NCI-H1105 treated with DMSO at 0.1 percent for 48 hours (cell line): ENCODE data around the gene ANKRD65.

Source experiments
- DNase-seq: peaks from one replicate; lab custom pipeline; 2025; lab: John Stamatoyannopoulos, UW

The ANKRD65 gene

GRCh38 chr1:1441002-1441888 lies 20.2 kb upstream of the ANKRD65 start:
- DNase-seq = no peak

DNA sequence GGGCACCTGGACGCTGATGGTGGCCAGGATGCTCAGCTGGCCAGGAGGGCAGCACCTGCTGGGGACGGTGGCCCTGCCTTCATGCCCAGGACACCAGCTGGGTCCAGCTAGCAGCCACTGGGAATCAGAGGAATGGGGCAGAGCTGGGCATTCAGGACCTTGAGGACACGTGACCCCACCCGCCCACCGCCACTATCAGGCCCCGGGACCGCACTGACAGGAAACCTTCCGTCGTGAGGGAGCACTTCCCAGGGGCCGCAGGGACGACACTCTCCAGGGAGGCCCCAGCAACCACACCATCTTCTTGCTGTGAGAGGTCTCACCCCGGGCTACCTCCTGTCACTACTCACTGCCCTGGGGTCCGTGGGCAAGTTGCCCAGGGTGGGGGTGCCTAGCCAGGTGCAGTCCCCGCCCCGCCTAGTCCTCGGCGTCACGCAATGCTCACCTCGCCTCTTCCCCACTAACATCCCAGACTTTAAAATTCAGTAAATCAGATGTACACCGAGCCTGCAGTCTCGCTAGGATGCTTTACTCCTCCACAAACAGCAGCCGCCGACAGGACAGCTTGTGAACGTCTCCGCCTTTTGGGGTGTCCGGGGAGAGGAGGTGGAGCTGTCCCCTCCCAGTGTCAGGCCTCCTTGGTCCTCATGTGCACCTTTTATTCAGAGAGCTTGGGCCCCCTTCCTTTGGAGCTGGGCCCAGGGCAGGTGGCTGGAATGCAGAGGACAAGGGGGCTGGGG lies 19.4 kb upstream of the ANKRD65 start:
- no peak for DNase-seq

DNA sequence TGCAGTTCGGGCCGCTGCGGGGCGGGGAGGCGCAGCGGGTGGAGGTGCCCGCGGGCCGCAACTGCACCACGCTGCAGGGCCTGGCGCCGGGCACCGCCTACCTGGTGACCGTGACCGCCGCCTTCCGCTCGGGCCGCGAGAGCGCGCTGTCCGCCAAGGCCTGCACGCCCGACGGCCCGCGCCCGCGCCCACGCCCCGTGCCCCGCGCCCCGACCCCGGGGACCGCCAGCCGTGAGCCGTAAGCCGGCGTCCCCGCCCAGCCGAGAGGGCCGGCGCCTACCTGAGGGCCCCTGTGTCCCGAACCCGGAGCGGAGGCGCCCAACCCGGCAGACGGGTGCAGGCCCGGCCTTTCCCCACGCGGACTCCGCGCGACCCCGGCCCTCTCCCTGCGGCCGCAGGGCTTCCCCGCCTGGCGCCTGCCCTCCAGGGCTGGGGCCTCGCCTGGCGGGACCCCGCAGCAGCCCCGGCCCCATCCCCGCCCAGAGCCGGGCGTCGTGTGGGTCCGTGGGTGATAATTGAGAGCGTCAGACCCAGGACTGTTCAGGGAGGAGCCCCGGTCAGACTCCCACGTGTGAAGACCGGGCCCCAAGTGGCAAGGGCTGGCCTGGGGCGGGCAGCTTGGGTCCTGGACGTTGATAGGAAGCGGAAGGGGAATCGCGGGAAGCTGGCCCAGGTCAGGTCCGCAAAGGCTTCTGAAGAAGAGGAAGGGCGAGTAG lies 18.6 kb upstream of the ANKRD65 start:
- DNase-seq = no peak

GRCh38 chr1:1438531-1439381 lies 17.7 kb upstream of the ANKRD65 start:
- DNase-seq = no peak

GRCh38 chr1:1437904-1438376 lies 16.9 kb upstream of the ANKRD65 start:
- no peak for DNase-seq

DNA sequence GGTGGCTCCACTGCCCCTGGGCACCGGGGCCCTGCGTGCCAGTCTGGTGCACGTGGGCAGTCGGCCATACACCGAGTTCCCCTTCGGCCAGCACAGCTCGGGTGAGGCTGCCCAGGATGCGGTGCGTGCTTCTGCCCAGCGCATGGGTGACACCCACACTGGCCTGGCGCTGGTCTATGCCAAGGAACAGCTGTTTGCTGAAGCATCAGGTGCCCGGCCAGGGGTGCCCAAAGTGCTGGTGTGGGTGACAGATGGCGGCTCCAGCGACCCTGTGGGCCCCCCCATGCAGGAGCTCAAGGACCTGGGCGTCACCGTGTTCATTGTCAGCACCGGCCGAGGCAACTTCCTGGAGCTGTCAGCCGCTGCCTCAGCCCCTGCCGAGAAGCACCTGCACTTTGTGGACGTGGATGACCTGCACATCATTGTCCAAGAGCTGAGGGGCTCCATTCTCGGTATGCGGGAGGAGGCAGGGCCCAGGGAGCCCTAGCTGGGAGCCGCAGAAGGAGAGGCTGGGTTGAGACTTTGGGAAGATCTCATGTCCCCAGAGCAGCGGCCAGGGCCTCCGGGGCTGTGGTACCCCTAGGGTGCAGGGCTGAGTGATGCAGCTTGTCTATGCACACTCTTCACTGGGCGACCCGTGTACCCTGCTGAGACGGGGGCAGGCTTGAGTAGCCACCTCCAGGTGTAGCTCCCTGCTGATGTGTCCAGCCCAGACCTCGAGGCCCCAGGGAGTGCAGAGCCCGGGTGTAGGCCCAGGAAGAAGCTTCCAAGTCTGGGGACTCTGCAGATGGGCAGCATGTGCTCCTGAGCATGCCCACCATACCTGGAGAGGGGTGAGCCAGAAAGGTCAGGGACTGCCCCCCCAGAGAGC lies 16.2 kb upstream of the ANKRD65 start:
- DNase-seq = no peak

DNA sequence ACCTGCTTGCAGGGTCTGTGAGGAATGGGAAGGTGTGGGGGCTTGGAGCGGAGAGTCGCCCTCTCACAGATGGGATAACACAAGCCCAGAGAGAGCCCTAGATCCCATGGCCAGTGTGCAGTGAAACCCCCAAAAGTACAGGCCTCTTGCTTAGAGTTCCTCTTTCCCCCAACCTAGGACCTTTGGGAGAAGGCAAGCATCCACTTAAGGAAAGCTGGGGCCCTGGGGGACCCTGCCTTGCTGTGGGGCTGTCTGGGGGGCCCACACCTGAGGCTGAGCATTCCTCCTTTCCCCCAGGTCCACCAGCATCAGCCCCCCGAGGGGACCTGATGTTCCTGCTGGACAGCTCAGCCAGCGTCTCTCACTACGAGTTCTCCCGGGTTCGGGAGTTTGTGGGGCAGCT lies 15.6 kb upstream of the ANKRD65 start:
- no peak for DNase-seq

DNA sequence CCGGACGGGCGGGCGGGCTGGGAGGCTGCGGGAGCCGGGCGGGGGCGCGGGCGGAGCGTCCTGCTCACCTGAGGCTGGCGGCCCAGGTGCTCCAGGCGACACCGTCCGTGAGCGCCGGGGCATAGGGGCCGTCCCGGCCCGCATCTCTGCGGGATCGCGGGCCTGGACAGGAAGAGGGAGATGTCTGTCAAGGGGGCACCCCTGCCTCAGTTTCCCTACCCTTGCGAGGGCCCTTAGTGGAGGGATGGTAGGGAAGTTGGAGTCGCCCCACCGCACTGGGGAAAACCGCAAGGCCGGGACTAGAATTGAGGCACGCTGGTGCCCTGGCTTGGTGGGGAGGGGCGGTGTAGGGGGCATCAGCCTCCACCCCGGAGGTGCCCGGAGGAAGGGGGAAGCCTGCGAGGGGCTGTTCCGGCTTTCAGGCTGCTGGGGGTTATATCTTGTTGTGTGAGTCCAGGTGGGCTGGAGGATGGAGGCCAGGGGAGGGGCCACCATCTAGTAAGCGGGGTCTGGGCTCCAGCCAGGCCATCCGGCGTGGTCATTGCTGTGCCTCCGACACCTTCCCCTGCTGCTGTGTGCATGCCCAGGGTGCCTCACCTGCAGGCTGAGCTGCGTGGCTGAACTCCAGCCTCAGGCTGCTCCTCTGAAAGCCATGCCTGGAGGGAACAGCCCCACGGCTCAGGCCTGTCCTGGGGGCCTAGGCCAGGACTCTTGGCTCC lies 15.0 kb upstream of the ANKRD65 start:
- DNase-seq = no peak

DNA sequence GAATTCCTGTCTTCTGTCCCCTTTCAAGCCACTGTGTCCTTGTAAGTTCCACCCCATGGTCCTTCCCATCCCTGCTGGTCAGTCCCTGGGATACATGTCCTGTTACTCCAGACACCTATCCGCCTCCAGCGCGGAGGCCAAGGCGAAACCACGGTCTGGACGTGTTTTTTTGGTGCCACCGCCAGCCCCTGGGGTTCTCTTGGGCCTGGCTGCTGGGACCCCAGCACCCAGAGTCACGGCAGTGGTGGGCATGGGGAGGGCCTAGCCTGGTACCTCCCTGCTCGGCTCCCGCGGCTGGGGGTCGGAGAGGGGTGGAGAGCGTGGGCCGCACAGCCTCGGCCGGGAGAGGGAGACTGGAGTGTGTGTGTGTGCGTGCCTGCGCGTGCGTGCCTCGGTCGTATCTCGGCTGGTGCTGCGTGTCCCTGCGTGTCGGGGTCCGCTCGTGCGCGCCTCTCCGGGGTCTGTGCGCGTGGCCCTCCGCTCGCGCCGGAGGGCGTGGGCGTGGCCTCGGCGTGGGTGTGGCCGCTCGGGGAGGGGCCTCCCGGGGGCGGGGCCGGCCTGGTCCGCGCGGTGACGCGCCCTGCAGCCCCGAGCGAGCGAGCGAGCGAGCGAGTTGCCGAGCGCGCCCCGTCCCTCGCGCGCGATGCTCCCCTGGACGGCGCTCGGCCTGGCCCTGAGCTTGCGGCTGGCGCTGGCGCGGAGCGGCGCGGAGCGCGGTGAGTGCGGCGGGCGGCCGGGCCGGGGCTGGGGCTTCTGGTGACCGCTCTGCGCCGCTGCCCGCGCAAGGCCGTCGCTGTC lies 14.2 kb upstream of the ANKRD65 start, which contains the start of gene VWA1:
Gene VWA1 (plus strand): TSS at position 585 of the 798 bp plus-strand sequence. CDS start 59 bp downstream, at position 644.
- DNase-seq = peak; percentile 52

DNA sequence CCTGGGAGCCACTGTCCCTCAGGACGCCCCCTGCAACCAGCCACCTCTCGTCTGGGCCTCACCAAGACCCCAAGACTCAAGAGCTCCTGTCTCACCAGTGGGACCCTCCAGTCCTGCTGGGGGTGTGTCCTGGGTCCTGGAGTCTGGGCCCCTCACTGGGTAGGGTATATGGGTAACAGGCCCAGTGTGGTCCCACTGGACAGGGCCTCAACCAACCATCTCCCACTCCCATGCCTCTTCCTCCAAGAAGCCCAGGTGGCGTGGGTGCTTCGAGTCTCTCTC lies 13.7 kb upstream of the ANKRD65 start:
- DNase-seq = no peak

DNA sequence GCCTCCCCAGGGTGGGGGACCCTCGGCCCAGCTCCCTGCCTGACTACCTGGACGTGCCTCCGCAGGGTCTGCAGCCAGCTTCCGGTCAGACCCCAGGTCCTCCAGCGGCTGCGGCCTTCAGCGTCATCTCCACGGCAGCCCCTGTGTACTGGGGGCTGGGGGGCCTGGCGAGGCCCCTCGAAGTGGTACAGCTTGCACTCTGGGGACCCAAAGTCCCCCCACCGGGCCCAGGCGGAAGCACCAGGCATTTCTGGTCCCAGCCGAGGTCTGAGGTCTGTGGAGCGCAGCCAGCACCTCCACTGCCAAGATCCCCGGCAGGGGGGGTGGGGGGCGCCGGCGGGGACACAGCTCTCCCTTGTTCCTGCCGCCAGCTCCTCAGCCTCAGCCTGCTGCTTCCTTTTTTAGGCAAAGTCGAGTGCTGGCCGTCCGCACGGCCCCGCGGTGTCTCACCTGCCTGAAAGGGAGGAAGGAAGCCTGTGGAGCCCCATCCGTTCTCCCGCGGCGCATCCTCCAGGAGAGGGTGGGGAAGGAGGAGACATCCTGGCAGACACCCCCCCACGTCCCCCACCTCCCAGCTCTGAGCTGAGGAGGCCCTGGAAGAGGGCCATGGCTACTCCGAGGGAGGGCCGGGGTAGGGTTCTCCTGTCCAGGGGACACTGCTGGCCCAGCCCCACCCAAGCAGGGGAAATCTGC lies 13.2 kb upstream of the ANKRD65 start:
- DNase-seq = no peak

DNA sequence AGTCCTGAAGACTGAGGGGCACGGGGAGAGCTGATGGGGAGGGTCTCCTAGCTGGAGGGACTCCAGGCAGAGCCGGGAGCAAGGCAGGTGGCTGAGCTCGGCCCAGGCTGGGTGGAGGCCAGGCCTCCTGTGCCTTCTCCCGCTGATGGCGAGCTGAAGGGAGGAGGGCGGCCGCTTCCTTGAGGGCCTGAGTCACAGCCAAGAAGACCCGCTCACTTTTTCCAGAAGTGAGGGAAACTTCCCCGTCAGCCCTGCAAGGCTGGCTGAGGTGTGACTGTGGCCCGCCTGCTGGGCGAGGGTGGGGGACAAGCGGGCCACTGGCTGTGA lies 12.7 kb upstream of the ANKRD65 start:
- no peak for DNase-seq

DNA sequence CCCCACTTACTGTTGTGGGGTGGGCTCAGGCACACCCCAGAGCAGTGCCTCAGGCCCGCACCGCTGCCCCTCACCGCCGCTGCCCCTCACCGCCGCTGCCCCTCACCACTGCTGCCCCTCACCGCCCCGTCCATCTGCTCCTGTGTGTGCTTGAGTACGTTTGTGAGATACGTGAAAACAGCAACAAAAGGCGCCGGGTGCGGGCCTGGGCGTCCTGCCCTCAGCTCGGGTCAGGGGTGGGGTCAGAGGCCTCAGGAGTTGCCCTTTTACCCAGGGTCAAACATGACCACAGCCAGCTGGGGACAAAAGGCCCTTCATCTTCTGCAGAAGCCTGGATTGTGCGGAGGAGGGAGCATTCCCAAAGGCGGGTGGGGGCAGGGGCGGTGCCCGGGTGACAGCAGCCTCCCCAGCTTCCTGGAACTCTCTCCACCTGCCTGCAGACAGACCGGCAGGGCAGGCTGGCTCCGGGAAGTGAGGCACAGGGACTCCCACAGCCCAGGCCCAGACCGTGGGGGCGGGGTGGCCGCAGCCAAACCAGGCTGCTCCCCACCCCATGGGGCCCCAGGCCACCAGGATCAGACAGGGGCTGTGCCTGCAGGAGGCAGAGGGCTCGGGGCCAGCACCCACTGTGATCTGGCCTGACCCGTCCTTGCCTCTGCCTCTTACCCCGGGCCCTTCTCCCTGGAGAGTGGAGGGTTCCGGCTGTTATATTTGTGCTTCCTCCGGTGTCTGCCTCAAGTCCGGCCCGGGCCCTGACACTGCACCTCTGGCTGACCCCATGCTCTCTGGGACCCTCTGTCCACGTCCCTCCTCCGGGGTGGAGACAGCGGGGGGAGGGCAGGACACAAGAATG lies 12.1 kb upstream of the ANKRD65 start:
- no peak for DNase-seq

DNA sequence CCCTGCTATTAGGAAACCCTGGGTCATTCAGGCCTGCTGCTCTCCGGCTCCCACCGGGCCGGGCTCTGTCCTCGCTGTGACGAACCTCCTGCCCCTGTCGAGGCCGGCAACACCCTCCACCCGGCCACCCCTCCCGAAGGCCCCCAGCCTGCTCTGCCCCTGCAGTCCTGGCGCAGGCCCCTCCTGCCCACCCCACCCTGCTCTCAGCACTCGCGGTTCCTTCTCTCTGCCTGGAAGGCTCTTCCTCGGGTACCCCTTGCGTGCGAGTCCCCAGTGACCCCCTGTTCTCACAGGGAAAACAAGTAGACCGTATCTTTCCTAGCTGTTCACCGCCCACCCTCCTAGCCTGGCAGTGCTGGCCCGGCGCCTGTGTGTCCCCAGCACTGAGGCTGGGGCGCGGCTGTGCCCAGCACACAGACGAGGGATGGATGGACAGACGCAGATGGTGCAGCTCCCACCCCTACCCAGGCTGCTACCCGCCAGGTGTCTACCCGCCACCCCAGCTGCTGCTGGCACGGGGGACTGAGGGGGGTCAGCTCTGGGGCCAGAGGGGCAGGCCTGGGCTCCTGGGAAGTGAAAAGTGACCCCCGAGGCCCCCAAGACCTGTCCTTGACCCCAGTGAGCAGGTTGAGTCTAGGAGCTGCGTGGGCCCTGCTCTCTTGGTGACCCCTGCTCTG lies 11.3 kb upstream of the ANKRD65 start:
- DNase-seq = no peak

GRCh38 chr1:1431845-1432273 lies 10.8 kb upstream of the ANKRD65 start:
- DNase-seq = no peak

DNA sequence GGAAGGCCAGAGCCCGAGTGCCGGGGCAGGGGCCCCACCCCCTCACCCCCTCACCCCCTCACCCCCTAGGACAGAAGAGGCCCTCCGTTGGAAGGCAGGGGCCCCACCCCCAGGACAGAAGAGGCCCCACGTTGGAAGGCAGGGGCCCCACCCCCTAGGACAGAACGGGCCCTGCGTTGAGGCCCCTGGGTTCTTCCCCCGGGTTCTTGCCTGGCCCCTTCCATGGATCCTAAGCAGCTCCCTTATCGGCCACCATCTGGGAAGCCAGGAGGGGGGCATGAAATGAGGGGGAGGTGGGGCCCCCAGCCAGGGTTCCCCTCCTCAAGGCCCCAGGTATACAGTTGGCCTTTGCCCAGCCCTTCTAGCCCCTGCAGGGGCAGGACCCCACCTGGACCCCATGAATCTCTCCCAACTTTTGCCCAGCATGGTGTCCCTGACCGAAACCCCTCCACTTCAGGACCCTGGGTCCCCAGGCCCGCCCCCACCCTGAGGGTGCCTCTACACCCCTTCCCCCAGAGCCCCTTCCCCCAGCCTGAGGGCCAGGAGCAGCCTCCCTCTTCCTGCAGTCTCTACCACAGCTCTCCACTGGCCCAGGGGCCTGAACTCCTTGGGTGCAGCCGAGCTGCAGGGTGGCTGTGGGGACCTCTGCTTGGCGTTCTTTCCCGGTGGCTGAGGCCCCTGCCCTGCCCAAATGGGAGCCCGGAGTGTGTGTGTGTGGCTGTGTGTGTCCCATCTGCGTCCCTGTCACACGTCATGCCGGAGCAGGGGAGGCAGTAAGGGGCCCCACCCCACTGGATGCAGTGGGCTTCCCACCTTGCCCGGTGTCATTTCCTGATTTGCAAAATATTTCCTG lies 10.1 kb upstream of the ANKRD65 start:
- DNase-seq = no peak
